NCI-H2196 treated with DMSO at 0.1 percent for 48 hours (cell line): ENCODE results near the gene GRIN2D.

Source experiments
- DNase-seq: peaks from one replicate; lab custom pipeline; 2025; ENCODE audit not compliant: unreplicated experiment; lab: John Stamatoyannopoulos, UW

GRIN2D gene

GRCh38 chr19:48393559-48394330 lies at the start of gene GRIN2D:
TSS of gene GRIN2D (plus strand) at chr19:48393668. CDS start at chr19:48398393, 4,725 bp downstream.
- no peak for DNase-seq

GRCh38 chr19:48344892-48345291 lies 48.6 kb upstream of the GRIN2D start:
- no peak for DNase-seq

- DNase-seq = no peak
Measured at GRCh38 chr19:48346191-48346590, 47.3 kb upstream of the GRIN2D start.

- DNase-seq = no peak
Measured at GRCh38 chr19:48348045-48348444, 45.4 kb upstream of the GRIN2D start.

- DNase-seq = no peak
Measured at GRCh38 chr19:48348737-48349136, 44.7 kb upstream of the GRIN2D start.

GRCh38 chr19:48350856-48351255 lies 42.6 kb upstream of the GRIN2D start:
- DNase-seq = no peak

- peak; percentile 39 for DNase-seq
Measured at GRCh38 chr19:48351341-48351752, 42.1 kb upstream of the GRIN2D start.

- DNase-seq = no peak
Measured at GRCh38 chr19:48353677-48354076, 39.8 kb upstream of the GRIN2D start.

GRCh38 chr19:48354332-48354992 lies 39.0 kb upstream of the GRIN2D start:
- no peak for DNase-seq

- DNase-seq = no peak
Measured at GRCh38 chr19:48355365-48355954, 38.0 kb upstream of the GRIN2D start.

GRCh38 chr19:48359123-48359522 lies 34.3 kb upstream of the GRIN2D start:
- DNase-seq = no peak

- DNase-seq = no peak
Measured at GRCh38 chr19:48361912-48362311, 31.6 kb upstream of the GRIN2D start.

GRCh38 chr19:48362716-48363499 lies 30.6 kb upstream of the GRIN2D start:
- peak; percentile 95 for DNase-seq

- DNase-seq = no peak
Measured at GRCh38 chr19:48363500-48363809, 30.0 kb upstream of the GRIN2D start.

GRCh38 chr19:48363810-48364597 lies 29.5 kb upstream of the GRIN2D start, which contains the start of the genes SYNGR4 and TMEM143:
TSS of gene SYNGR4 (plus strand) at chr19:48364367. CDS start at chr19:48365843, 1,476 bp downstream.
TSS of gene TMEM143 (minus strand) at chr19:48363940. CDS start at chr19:48363920, 20 bp downstream.
- DNase-seq = peak; percentile 100

- no peak for DNase-seq
Measured at GRCh38 chr19:48364598-48365348, 28.7 kb upstream of the GRIN2D start.

GRCh38 chr19:48365602-48366001 lies 27.9 kb upstream of the GRIN2D start:
- no peak for DNase-seq

- DNase-seq = no peak
Measured at GRCh38 chr19:48367855-48368254, 25.6 kb upstream of the GRIN2D start.

- DNase-seq = no peak
Measured at GRCh38 chr19:48368936-48369335, 24.5 kb upstream of the GRIN2D start.

GRCh38 chr19:48370955-48371354 lies 22.5 kb upstream of the GRIN2D start:
- no peak for DNase-seq
